GM19397 (cell line): ENCODE results near the gene WDR37.
"Not testable (repeated sequence)": the region's sequence is repeated elsewhere in the genome, so short reads cannot be mapped to it uniquely, and the experiment has no call there.

ENCODE experiments used
- ATAC-seq: cut with Tn5 transposase; IDR thresholded peaks from one replicate; pipeline ENCODE4 v1.9.1; 2021; ENCODE audit warnings: mild to moderate bottlenecking, moderate library complexity; ENCODE audit not compliant: unreplicated experiment

The WDR37 gene

DNA sequence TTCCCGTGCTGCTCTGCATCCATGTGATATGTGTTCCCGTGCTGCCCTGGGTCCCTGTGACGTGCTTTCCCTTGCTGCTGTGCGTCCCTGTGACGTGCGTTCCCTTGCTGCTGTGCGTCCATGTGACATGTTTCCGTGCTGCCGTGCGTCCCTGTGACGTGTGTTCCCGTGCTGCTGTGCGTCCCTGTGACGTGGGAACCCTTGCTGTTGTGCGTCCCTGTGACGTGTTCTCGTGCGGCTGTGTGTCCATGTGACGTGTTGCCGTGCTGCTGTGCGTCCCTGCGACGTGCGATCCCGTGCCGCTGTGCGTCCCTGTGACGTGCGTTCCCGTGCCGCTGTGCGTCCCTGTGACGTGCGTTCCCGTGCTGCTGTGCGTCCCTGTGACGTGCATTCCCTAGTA lies 45.8 kb downstream of the WDR37 start:
- ATAC-seq = no peak

DNA sequence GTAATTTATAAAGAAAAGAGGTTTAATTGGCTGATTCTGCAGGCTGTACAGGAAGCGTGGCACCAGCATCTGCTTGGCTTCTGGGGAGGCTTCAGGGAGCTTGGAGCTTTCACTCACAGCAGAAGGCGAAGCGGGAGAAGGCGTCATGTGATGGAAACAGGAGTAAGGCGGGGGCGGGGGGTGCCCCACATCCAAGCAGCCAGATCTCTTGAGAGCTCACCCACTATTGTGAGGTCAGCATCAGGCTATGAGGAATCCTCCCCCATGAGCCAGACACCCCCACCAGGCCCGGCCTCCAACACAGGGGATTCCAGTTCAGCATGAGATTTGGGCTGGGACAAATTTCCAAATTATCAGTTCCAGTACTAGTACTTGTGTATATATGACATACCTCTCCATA lies 46.2 kb downstream of the WDR37 start:
- no peak for ATAC-seq

DNA sequence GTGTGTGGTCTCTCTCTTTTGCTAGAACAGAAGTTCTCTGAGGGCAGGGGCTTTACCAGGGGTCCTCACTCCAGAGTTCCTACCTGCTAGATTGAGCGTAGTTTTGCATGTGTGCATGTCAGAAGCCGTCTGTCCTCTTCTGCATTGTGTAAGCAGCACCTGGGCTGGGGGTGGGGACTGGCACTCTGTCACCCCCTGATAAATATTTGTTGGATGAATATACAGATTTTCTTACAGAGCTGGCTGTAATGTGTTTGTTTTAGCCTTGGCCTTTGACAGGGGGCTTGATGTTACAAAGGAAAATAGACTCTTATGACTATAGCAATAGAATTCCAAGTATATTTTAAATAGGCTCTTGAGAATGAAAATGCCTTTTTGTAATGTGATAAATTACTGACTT lies 46.6 kb downstream of the WDR37 start:
- no peak for ATAC-seq

DNA sequence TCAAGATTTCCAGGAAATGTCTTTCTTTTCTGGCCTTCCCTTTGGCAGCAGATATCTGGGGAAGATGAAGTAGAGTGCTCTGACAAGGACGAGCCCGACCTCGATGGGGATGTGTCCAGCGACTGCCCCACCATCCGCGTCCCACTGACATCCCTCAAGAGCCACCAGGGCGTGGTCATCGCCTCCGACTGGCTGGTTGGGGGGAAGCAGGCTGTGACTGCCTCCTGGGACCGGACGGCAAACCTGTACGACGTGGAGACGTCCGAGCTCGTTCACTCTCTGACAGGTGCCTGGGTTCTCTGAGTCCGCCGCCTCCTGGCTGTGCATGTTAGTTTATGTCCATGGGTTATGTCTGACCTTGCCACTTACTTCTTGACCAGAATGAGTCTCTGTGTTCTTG lies 47.4 kb downstream of the WDR37 start:
- no peak for ATAC-seq

DNA sequence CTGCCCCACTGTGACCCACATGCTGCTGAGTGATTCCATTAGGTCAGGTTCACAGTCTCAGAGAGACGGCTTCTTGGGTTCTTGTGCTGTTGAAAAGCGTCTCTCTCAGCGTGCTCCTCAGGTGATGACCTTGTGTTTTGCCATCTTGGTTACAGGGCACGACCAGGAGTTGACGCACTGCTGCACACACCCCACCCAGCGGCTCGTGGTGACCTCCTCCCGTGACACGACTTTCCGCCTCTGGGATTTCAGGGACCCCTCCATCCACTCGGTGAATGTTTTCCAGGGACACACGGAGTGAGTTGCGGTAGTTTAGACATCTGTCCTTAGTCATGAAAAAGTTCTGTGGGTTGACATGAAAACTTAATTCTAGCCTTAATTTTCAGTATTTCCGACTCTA lies 48.8 kb downstream of the WDR37 start:
- no peak for ATAC-seq

DNA sequence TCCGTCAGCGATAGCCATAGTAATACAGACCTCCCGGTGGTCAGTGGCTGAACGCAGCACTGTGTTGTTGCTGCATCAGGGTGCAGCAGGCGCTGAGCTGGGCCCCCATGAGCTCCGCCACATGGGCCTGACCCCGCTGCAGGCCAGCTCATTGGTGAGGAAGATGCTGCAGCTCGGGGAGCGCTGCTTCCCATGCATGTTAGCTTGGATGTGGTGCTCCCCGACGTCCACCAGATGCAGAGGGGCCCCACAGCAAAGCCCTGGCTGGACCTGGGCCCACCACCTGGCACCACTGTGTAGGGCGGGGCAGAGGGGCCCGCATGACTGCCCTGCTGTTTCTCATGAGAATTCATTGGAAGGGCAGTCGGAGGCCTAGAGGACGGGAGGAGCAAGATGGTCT lies 50.8 kb downstream of the WDR37 start:
- ATAC-seq = no peak

DNA sequence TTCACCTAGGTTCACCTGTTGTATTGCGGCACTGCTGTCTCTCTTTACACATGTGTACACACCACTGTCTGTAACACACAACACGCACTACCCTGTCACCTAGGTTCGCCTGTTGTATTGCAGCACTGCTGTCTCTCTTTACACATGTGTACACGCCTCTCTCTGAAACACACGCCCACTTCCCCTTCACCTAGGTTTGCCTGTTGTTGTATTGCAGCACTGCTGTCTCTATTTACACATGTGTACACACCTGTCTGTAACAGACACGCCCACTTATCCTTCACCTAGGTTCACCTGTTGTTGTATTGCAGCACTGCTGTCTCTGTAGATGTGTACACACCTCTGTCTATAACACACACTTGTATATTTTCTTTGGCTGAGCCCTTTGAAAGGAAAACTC lies 51.5 kb downstream of the WDR37 start:
- no peak for ATAC-seq

DNA sequence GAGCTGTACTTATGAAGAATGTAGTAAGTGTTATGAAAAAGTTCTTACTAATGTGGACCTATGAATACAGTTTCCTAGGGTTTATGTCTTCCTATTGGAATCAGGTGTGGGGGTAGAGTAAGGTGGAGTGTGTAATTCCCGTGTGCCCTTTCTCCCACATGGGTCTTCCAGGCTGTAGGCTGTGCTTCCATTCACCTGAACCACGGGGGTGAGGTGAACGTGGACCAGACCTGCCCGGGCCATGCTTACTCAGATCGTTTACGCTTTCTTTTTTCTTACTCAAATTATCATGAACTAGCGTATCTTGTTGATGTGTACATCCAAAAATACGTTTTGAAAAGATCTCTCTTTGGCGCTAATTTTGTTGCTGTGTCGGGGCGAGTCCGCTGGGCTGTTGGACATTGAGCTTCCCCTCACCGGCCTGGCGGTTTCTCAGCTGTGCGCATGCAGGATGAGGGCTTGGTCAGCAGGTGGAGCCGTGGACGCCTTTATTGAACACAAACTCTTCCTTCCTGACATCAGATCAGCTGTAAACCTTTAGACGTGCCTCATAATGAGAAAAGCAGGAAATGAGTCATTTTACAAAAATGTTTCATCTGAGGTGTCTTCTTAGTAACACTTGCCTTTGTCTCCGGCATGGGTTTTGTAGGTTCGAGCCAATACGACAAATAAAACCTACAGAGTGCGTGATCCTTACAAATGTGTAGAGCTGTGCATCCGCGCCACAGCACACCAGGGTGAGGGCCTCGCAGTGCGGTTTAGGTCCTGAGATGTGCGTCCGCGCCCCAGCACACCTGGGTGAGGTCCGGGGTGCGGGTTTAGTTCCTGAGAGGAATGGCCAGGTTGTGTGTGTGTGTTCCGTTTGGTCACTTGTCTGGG lies 53.8 kb downstream of the WDR37 start:
- ATAC-seq = peak; percentile 68

DNA sequence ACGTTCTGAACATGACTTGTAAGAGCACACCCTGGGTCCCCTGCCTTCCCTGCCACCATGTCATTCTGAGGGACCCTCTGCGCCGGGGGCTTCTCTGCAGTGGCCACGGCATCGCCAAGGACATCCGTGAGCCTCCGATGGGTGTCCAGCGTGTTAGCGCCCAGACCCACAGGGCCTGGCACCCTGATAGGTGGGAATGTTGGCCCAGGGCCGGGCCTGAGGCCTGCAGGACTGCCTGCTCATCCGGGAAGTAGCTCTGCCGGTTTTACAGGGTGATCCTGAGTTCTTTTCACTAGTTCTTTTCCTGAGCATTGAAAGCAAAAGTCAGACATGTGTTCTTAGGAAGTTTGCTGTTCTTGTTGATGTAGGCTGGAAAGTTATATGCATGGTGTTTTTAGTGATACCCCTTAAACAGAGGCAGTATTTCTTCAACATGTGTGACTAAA lies 54.5 kb downstream of the WDR37 start:
- no peak for ATAC-seq

DNA sequence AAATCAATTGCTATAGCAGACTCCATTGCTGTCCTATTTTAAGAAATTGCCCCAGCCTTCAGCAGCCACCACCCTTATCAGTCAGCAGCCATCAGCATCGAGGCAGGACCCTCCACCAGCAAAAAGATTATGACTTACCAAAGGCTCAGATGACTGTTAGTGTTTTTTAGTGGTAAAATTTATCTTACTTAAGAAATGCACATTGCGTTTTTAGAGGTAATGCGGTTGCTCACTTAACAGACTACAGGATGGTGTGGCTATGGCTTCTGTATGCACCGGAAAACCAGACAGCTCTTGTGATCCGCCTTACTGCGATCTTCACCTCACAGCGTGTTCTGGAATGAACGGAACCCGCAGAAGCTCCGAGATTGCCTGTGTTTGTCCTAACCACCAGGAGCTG lies 58.1 kb downstream of the WDR37 start:
- ATAC-seq = no peak

DNA sequence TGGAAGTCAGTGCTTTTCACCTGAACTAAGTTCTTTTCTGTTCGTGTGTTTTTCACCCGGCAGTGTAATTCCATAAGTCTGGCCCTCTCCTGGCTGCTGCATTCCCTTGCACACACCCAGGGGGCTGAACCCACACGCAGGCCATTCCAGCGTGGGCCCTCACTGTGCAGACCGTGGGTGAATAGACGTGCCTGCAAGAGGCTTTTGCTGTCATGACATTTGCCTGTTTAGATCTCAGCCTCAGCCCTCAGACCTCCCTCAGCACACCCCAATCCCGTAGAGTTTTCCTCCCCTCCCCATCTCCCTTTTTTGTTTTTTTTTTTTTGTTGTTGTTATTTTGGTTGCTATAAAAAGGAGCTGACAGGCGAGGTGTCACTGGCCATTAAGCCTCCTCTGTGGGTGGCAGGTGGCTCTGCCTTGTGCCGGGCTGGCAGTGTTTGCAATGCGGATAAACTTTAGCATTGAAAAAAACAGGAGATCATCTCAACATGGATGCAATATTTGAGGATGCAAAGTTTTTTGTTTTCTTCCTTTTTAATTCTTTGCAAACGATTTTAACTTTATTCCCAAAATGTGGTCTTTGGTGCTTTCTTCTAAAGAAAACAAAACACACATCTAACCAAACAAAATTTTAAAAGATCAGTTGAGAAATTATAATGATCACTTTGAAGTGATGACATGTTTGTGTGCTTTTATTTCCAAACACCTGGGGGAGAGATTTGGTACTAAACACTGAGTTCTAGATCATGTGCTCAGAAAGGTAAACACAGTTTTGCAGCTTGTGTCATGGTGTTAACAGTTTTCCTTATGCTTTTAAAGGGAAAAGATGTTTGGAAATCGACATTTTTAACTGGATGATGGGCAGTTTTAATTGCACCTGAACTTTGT lies 58.8 kb downstream of the WDR37 start:
- no peak for ATAC-seq

DNA sequence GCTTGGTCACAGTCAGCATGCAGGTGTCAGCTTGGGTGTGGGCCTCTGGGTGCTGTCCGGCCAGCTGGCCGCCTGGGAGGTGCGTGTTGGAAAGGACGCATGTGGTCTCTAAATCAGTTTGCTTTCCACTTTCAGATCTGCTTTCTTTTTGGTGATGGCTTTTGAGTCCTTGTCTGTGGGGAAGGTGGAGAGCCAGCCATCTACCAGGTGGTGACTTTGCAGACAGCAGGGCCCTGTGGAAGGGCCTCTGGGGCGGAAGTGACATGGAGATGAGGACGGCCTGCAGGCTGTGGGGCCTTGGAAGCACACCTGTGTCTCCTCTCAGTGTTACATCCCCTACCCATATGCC lies 59.4 kb downstream of the WDR37 start:
- ATAC-seq = no peak

DNA sequence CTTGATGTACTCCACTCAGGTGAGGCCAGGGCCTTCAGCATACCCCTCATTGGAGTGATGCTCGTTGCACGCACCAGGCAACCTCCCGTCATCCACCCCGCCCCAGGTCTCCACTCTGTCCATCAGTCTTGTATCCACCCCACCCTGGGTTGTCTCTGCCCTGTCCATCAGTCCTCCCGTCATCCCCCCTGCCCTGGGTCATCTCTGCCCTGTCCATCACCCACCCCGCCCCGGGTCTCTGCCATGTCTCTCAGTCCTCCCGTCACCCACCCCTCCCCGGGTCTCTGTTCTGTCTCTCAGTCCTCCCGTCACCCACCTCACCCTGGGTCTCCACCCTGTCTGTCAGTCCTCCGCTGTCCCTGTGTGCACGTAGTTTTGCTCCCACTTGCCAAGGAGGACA lies 59.9 kb downstream of the WDR37 start:
- ATAC-seq = no peak

DNA sequence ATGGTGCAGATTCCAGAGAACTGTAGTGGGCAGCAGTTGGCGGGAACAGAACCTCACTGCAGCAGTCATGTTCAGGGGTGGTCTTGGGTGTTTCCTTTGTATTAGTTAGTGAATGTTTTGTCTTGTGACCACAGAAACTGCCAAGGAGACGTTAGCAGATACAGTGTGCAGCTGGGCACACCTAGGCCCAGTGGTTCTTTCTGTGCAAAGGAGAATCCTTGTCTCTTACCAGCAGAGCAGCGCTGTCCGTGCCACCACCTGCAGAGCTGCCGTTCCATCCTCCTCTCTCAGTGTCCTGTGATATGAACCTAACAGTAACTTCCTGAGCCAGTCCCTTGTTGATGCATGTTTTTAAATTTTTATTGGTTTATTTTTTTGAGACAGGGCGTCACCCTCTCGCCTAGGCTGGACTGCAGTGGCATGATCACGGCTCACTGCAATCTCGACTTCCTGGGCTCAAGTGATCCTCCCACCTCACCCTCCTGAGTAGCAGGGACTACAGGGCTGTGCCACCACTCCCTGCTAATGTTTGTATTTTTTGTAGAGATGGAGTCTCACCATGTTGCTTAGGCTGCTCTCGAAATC lies 60.6 kb downstream of the WDR37 start:
- no peak for ATAC-seq

DNA sequence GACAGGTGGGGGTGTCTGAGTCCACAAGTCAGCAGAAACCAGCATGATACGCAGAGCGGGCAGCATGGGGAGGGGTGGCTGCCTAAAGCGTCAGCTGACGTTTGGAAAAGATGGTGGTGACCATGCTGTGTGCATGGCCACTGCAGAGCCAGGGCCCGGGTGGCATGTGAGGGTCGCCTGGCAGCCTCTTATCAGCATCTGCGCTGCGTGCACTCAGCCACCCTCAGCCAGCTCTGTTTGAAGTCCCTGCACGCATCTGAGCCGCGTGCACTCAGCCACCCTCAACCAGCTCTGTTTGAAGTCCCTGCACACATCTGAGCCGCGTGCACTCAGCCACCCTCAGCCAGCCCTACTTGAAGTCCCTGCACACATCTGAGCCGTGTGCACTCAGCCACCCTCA lies 61.5 kb downstream of the WDR37 start:
- ATAC-seq = no peak

DNA sequence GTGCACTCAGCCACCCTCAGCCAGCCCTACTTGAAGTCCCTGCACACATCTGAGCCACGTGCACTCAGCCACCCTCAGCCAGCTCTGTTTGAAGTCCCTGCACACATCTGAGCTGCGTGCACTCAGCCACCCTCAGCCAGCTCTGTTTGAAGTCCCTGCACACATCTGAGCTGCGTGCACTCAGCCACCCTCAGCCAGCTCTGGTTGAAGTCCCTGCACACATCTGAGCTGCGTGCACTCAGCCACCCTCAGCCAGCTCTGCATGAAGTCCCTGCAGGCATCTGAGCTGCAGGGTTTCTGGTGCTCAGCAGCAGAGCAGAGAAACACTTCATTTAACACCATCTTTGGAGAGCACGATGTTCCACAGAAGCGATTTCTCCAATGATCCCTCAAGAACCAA lies 62.1 kb downstream of the WDR37 start:
- ATAC-seq = not testable (repeated sequence)

DNA sequence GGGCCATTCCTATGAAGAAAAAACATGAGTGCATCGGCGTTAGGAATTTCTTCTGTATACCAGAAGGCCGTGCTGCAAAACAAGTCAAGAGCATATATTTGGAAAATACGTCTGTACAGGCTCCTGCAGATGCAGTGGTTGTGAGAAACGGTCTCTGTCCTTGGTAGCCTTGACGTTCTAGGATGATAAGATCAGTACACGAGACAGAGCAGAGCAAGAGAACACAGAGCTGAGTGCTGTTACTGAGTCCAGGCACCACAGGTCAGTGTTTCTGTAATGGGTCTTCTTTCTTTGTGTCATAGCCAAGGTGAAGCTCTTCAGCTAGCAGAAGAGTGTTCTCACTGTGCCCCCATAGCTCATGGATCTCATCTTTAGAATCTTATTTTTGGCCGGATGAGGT lies 62.8 kb downstream of the WDR37 start:
- no peak for ATAC-seq

DNA sequence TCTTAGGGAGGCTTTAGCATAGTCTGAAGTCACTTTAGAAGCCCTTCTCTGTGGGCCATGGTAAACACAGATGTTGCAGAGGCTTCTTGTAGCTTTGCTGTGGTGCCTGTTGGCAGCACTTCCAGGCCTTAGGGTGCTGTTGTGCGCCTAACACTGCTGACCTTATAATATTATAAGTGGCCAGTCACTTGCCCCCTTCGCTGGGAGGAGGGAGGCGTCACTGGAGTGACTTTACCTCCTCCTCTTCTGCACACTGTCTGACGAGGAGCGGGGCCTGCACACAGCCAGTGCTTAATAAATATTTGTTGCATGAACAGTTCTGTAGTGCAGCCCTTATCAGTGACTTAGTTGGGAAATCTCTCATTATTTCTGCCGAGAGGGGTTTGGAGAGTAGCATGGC lies 63.3 kb downstream of the WDR37 start:
- no peak for ATAC-seq

DNA sequence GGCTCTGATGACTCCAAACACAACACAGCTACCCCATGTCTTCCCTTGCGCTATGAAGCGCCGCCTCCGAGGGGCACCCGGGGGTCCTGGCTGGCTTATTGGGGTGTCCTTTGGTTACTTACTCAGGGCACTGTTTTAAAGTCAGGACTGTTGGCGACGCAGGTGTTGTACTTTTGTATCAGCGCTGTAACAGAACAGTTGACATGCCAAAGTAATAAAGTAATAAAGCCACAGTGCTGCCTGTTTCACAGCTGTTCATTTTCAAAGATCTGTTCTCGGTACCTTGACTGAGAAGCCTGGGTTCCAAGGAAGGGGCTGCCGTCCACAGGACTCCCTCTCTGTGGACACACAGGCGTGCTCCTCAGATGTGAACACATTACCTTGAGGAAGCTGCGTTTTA lies 64.1 kb downstream of the WDR37 start:
- ATAC-seq = no peak

DNA sequence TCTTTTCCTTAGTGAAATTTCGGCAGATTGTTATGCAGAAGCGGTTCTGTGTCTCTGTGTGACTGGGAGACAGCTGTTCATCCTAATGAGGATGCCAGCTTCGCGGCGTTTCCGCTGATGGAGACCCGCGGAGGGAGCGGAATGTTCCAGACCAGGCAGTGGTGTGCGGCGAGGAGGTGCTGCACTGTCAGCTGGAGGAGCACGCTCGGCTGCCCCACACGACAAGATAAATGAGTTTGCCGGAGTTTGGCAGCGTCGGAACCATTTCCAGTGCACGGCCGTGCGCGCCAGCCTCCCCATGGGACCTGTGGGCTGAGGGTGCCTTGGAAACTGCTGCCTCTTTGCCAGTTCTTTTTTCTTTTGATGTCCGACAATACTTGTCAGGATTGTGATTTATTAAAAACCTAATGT lies 64.6 kb downstream of the WDR37 start:
- no peak for ATAC-seq

DNA sequence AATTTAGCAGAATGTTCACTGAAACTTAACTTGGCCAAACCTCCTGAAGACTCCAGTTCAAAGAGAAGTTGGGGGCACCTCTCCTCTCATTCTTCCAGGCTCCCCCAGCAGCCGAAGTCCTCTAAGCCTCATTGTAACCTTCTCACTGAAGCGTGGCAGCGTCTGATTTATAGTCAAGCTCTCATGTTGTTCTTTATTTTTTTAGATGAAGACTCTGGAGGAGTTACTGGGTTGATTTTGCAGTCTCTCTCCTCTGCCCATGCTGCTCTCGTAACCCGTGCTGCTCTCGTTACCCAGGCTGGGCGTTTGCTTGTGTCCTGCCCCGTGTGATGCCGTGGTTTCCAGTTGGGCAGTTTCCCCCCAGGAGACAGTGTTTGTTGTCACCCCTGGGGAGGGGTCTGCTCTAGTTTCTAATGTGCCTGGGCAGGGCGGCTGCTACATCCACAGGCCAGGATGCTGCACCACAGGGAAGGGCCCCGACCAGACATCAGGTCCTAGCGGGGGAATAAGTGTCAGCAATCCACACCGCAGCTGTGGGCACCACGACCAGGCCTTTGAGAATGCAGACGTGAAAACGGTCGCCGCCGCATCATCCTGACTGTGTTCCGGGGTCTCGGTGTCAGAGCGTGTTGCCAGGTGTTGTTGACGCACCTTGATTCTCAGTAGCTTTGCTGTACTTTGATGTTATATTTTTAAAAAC lies 65.2 kb downstream of the WDR37 start:
- ATAC-seq = no peak
